ENCODE data around the gene TIPARP. TPM values are rescaled to one million over a fixed set of nuclear protein-coding genes. Genes with fewer than 3 reads are reported as not detected.
A peak's percentile ranks its signal among the peaks of the same experiment; 100 is the strongest.

TIPARP gene
- total RNA-seq, 1 donor from 2014 or later: 58.0 TPM

GRCh38 chr3:156635034-156635433 is 39.4 kb upstream of the TIPARP start:
- no peak for ATAC-seq
- no peaks in the 10 kb centered on the region for H3K36me3 ChIP-seq

GRCh38 chr3:156635973-156636372 is 38.4 kb upstream of the TIPARP start:
- ATAC-seq: no peak
- no peak for TF ChIP-seq CTCF (IDR thresholded peaks at IDR 0.05)

More at GRCh38 chr3:156635034-156635433, 39.4 kb upstream of the TIPARP start:
- peaks cover 14% of the 10 kb centered on the region for H3K4me1 ChIP-seq
- no peak for DNase-seq
- TF ChIP-seq CTCF (IDR thresholded peaks at IDR 0.05): no peak
- no peak overlapping the region for H3K4me3 ChIP-seq
- H3K27ac ChIP-seq: no peak overlapping the region
- H3K27me3 ChIP-seq (ENCODE audit: low read depth): no peaks in the 10 kb centered on the region
- no peaks in the 10 kb centered on the region for H3K9me3 ChIP-seq
- intact Hi-C loops (cut with DNase I): no loop called here

GRCh38 chr3:156637480-156638022 is 36.8 kb upstream of the TIPARP start:
- Histone ChIP-seq H3K4me3 (no peak overlapping the region), H3K9me3 (no peaks in the 10 kb centered on the region), H3K27ac (no peak overlapping the region), H3K36me3 (no peaks in the 10 kb centered on the region), H3K4me1 (peaks cover 13% of the 10 kb centered on the region), H3K27me3 (ENCODE audit: low read depth) (no peaks in the 10 kb centered on the region)
- ATAC-seq: peak in 1 of 2 donors; percentile 20
- intact Hi-C loops (cut with DNase I): no loop called here
- no peak for TF ChIP-seq CTCF (IDR thresholded peaks at IDR 0.05)
- no peak for DNase-seq

More at GRCh38 chr3:156635973-156636372, 38.4 kb upstream of the TIPARP start:
- intact Hi-C loops (cut with DNase I): no loop called here
- no peaks in the 10 kb centered on the region for H3K36me3 ChIP-seq
- peaks cover 12% of the 10 kb centered on the region for H3K4me1 ChIP-seq
- no peak for DNase-seq
- no peaks in the 10 kb centered on the region for H3K9me3 ChIP-seq
- H3K4me3 ChIP-seq: no peak overlapping the region
- H3K27me3 ChIP-seq (ENCODE audit: low read depth): no peaks in the 10 kb centered on the region
- H3K27ac ChIP-seq: no peak overlapping the region

GRCh38 chr3:156638271-156638670 is 36.1 kb upstream of the TIPARP start:
- no peak overlapping the region for H3K27ac ChIP-seq
- H3K4me1 ChIP-seq: peaks cover 17% of the 10 kb centered on the region
- DNase-seq: no peak
- H3K36me3 ChIP-seq: no peaks in the 10 kb centered on the region
- no peaks in the 10 kb centered on the region for H3K27me3 ChIP-seq (ENCODE audit: low read depth)
- no peak overlapping the region for H3K4me3 ChIP-seq
- ATAC-seq: no peak
- intact Hi-C loops (cut with DNase I): no loop called here
- TF ChIP-seq CTCF (IDR thresholded peaks at IDR 0.05): no peak
- no peaks in the 10 kb centered on the region for H3K9me3 ChIP-seq

GRCh38 chr3:156639414-156640023 is 34.9 kb upstream of the TIPARP start:
- intact Hi-C loops (cut with DNase I): no loop called here
- Histone ChIP-seq H3K36me3 (no peaks in the 10 kb centered on the region), H3K9me3 (no peaks in the 10 kb centered on the region), H3K4me3 (no peak overlapping the region), H3K27me3 (ENCODE audit: low read depth) (no peaks in the 10 kb centered on the region), H3K27ac (no peak overlapping the region), H3K4me1 (peaks cover 18% of the 10 kb centered on the region)
- no peak for TF ChIP-seq CTCF (IDR thresholded peaks at IDR 0.05)
- no peak for ATAC-seq
- DNase-seq: no peak

Measured in lower lobe of right lung (tissue), 2 donors.